NK-92 treated with Interleukin-12 subunit alpha and Interleukin-12 subunit beta, amount 100 ng/mL, for 24 hours (cell line): ENCODE results near the gene ECPAS.
"Not testable (repeated sequence)": the region's sequence is repeated elsewhere in the genome, so short reads cannot be mapped to it uniquely, and the experiment has no call there.

ENCODE experiments used
- DNase-seq: peaks from one replicate; lab custom pipeline; 2025; lab: John Stamatoyannopoulos, UW

Gene ECPAS

GRCh38 chr9:111467778-111468367 is 16.3 kb downstream of the ECPAS start:
- DNase-seq: no peak

- DNase-seq: no peak
Observed at GRCh38 chr9:111463048-111463447, 21.1 kb downstream of the ECPAS start.

GRCh38 chr9:111458139-111459009 is 25.8 kb downstream of the ECPAS start:
- DNase-seq: no peak

GRCh38 chr9:111456529-111456928 is 27.7 kb downstream of the ECPAS start:
- DNase-seq: no peak

- DNase-seq: no peak
Observed at GRCh38 chr9:111455638-111456037, 28.5 kb downstream of the ECPAS start.

GRCh38 chr9:111454751-111455150 is 29.4 kb downstream of the ECPAS start:
- DNase-seq: no peak

GRCh38 chr9:111451570-111451969 is 32.6 kb downstream of the ECPAS start:
- no peak for DNase-seq

GRCh38 chr9:111450124-111450523 is 34.1 kb downstream of the ECPAS start:
- no peak for DNase-seq

GRCh38 chr9:111449705-111450104 is 34.5 kb downstream of the ECPAS start:
- no peak for DNase-seq

GRCh38 chr9:111445799-111446198 is 38.4 kb downstream of the ECPAS start:
- DNase-seq: not testable (repeated sequence)

GRCh38 chr9:111443454-111443853 is 40.7 kb downstream of the ECPAS start:
- no peak for DNase-seq

- DNase-seq: no peak
Observed at GRCh38 chr9:111442360-111443027, 41.7 kb downstream of the ECPAS start.

GRCh38 chr9:111440226-111440625 is 44.0 kb downstream of the ECPAS start:
- DNase-seq: no peak

- DNase-seq: no peak
Observed at GRCh38 chr9:111438541-111439235, 45.5 kb downstream of the ECPAS start.

GRCh38 chr9:111436571-111436970 is 47.6 kb downstream of the ECPAS start:
- no peak for DNase-seq

- DNase-seq: no peak
Observed at GRCh38 chr9:111433082-111433481, 51.1 kb downstream of the ECPAS start.

- no peak for DNase-seq
Observed at GRCh38 chr9:111431684-111432083, 52.5 kb downstream of the ECPAS start.

- DNase-seq: no peak
Observed at GRCh38 chr9:111429175-111429574, 55.0 kb downstream of the ECPAS start.

- DNase-seq: no peak
Observed at GRCh38 chr9:111427186-111427585, 57.0 kb downstream of the ECPAS start.

GRCh38 chr9:111423389-111423788 is 60.8 kb downstream of the ECPAS start:
- DNase-seq: no peak

GRCh38 chr9:111414406-111414805 is 69.8 kb downstream of the ECPAS start:
- DNase-seq: no peak

GRCh38 chr9:111413996-111414395 is 70.2 kb downstream of the ECPAS start:
- DNase-seq: no peak
